Type B pancreatic cell (in vitro differentiated cells): ENCODE measurements around the gene ZFAND2A. TPM values are rescaled to one million over a fixed set of nuclear protein-coding genes. Genes with fewer than 3 reads are reported as not detected.
A peak's percentile ranks its signal among the peaks of the same experiment; 100 is the strongest.

Experiments used
- DNase-seq: peaks from one replicate; pipeline ENCODE4 v3.0.0; 2021; ENCODE audit warnings: mixed read lengths; ENCODE audit not compliant: unreplicated experiment; ENCODE audit errors: extremely low spot score
- H3K27ac Mint-ChIP-seq: 2 replicates; pipeline ENCODE4 v1.8.0; 2021; ENCODE audit warnings: mild to moderate bottlenecking, mixed read lengths
- H3K27me3 Mint-ChIP-seq: 2 replicates; pipeline ENCODE4 v1.8.0; 2021; ENCODE audit warnings: mixed read lengths
- H3K36me3 Mint-ChIP-seq: 2 replicates; pipeline ENCODE4 v1.8.0; 2021; ENCODE audit warnings: mixed read lengths
- H3K4me1 Mint-ChIP-seq: one replicate; pipeline ENCODE4 v1.8.0; 2021; ENCODE audit warnings: mixed read lengths; ENCODE audit not compliant: unreplicated experiment
- H3K4me3 Mint-ChIP-seq: 2 replicates; pipeline ENCODE4 v1.8.0; 2021; ENCODE audit warnings: mild to moderate bottlenecking, mixed read lengths
- H3K9me3 Mint-ChIP-seq: 2 replicates; pipeline ENCODE4 v1.8.0; 2021; ENCODE audit warnings: mixed read lengths
- CTCF ChIP-seq: fragments of 200-600 bp; sonication (generic); conservative IDR thresholded peaks from 2 replicates; pipeline ENCODE4 v1.5.0; 2021; ENCODE audit warnings: antibody characterized with exemption, mild to moderate bottlenecking
- total RNA-seq: library from RNA; stranded (reverse); gene quantifications from 2 replicates; pipeline ENCODE4 v1.2.1, GENCODE V29; 2021; ENCODE audit warnings: low replicate concordance

Gene ZFAND2A
- total RNA-seq, 1 donor from 2014 or later, result 16.1 TPM

GRCh38 chr7:1114088-1114487 is 45.9 kb downstream of the ZFAND2A start:
- no peaks in the 10 kb centered on the region for H3K27me3 Mint-ChIP-seq
- H3K36me3 Mint-ChIP-seq, result peaks cover 5% of the 10 kb centered on the region
- no peak for TF ChIP-seq CTCF
- DNase-seq, result no peak
- H3K4me1 Mint-ChIP-seq, result no peaks in the 10 kb centered on the region
- H3K4me3 Mint-ChIP-seq, result no peak overlapping the region
- H3K27ac Mint-ChIP-seq, result peak overlapping the region; percentile 62
- H3K9me3 Mint-ChIP-seq, result no peaks in the 10 kb centered on the region

GRCh38 chr7:1113548-1113885 is 46.5 kb downstream of the ZFAND2A start:
- peaks cover 5% of the 10 kb centered on the region for H3K36me3 Mint-ChIP-seq
- no peak overlapping the region for H3K4me3 Mint-ChIP-seq
- DNase-seq, result no peak
- no peak for TF ChIP-seq CTCF
- H3K27ac Mint-ChIP-seq, result no peak overlapping the region
- H3K4me1 Mint-ChIP-seq, result no peaks in the 10 kb centered on the region
- no peaks in the 10 kb centered on the region for H3K27me3 Mint-ChIP-seq
- H3K9me3 Mint-ChIP-seq, result no peaks in the 10 kb centered on the region

GRCh38 chr7:1112625-1113547 is 47.1 kb downstream of the ZFAND2A start:
- no peaks in the 10 kb centered on the region for H3K27me3 Mint-ChIP-seq
- H3K4me3 Mint-ChIP-seq, result no peak overlapping the region
- H3K4me1 Mint-ChIP-seq, result no peaks in the 10 kb centered on the region
- H3K9me3 Mint-ChIP-seq, result no peaks in the 10 kb centered on the region
- no peak overlapping the region for H3K27ac Mint-ChIP-seq
- DNase-seq, result no peak
- no peak for TF ChIP-seq CTCF
- H3K36me3 Mint-ChIP-seq, result peaks cover 5% of the 10 kb centered on the region

GRCh38 chr7:1112109-1112508 is 47.9 kb downstream of the ZFAND2A start:
- Mint-ChIP-seq H3K36me3 (no peaks in the 10 kb centered on the region), H3K9me3 (no peaks in the 10 kb centered on the region), H3K27me3 (no peaks in the 10 kb centered on the region)

GRCh38 chr7:1111156-1111555 is 48.8 kb downstream of the ZFAND2A start:
- Mint-ChIP-seq H3K36me3 (no peaks in the 10 kb centered on the region), H3K27me3 (no peaks in the 10 kb centered on the region)
- TF ChIP-seq CTCF, result no peak

More at GRCh38 chr7:1112109-1112508, 47.9 kb downstream of the ZFAND2A start:
- TF ChIP-seq CTCF, result no peak
- DNase-seq, result no peak
- H3K4me1 Mint-ChIP-seq, result no peaks in the 10 kb centered on the region
- no peak overlapping the region for H3K4me3 Mint-ChIP-seq
- no peak overlapping the region for H3K27ac Mint-ChIP-seq

More at GRCh38 chr7:1111156-1111555, 48.8 kb downstream of the ZFAND2A start:
- Mint-ChIP-seq H3K4me3 (no peak overlapping the region), H3K4me1 (no peaks in the 10 kb centered on the region), H3K27ac (no peak overlapping the region), H3K9me3 (no peaks in the 10 kb centered on the region)
- DNase-seq, result no peak
